ENCODE data around the gene PKD1.
A peak's percentile ranks its signal among the peaks of the same experiment; 100 is the strongest.

Gene PKD1

DNA sequence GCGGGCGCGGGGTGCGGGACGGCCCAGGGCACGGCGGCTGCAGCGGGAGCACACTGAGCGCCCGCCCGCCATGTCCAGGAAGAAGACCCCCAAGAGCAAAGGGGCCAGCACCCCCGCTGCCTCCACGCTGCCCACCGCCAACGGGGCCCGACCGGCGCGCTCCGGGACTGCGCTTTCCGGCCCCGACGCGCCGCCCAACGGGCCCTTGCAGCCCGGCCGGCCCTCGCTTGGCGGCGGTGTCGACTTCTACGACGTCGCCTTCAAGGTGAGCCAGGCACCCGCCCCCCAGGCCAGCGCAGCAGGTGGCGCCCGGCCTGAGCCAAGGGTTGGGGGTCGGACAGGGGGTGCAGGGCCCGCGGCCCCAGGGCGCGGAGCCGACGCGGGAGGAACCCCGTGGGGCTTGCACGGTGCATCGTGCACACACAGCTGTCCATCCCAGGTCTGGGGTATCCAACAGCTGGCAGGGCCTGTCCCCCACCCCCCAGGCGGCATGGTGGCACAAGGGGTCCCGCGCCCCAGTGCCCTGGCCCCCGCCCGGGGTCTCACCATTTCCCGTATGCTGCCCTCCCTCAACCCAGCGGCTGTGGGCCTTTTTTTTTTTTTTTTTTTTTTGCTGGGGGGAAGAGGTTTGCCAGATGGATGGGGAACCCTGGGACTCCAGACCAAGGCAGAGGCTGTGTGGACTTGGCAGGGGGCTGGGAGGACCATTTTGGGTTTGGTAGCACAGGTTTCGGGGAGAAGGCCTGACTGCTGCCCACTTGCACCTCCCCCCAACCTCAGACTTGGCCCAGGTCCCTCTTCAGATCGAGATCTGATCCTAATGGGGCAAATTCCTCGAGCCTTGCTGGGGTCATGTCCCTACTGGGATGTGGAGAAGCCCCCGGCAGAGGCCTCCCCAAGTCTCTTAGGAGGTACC, 13.3 kb upstream of the PKD1 start (continued):
- TF ChIP-seq PRDM10 (tag by site-specific recombination; IDR thresholded peaks at IDR 0.05): peak; percentile 39; the same call in 1 of the 2 replicates
- peak; percentile 55 for TF ChIP-seq ZNF121 (tag by site-specific recombination; IDR thresholded peaks at IDR 0.05)
- TF ChIP-seq, protein P1, sequence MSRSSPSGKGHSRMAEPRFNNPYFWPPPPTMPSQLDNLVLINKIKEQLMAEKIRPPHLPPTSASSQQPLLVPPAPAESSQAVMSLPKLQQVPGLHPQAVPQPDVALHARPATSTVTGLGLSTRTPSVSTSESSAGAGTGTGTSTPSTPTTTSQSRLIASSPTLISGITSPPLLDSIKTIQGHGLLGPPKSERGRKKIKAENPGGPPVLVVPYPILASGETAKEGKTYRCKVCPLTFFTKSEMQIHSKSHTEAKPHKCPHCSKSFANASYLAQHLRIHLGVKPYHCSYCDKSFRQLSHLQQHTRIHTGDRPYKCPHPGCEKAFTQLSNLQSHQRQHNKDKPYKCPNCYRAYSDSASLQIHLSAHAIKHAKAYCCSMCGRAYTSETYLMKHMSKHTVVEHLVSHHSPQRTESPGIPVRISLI (tag by site-specific recombination; IDR thresholded peaks at IDR 0.05): peak; percentile 85
- no peak for TF ChIP-seq ZNF513 (tag by site-specific recombination; IDR thresholded peaks at IDR 0.05)
- TF ChIP-seq ZSCAN5A (tag by site-specific recombination; IDR thresholded peaks at IDR 0.05): 0 out of 2 replicates have a peak, but pooled peaks have one; percentile 30
- TF ChIP-seq ZNF266 (tag by site-specific recombination; IDR thresholded peaks at IDR 0.05; ENCODE audit: low read depth): no peak
- peak; percentile 32; the same call in 1 of the 2 replicates for TF ChIP-seq BCL11B (tag by site-specific recombination; IDR thresholded peaks at IDR 0.05; ENCODE audit: low read depth)
- 0 out of 2 replicates have a peak, but pooled peaks have one; percentile 16 for TF ChIP-seq ZNF660 (tag by site-specific recombination; IDR thresholded peaks at IDR 0.05)
- no peak for TF ChIP-seq ZNF747 (tag by site-specific recombination; IDR thresholded peaks at IDR 0.05)
- no peak for TF ChIP-seq ZFP41 (tag by site-specific recombination; IDR thresholded peaks at IDR 0.05; ENCODE audit: borderline replicate concordance)
- no peak; the same call in none of the 2 replicates for TF ChIP-seq ZBTB20 (tag by site-specific recombination; IDR thresholded peaks at IDR 0.05)
- TF ChIP-seq GLIS1 (tag by site-specific recombination; IDR thresholded peaks at IDR 0.05): peak; percentile 68
- peak; percentile 47; the same call in 1 of the 2 replicates for TF ChIP-seq ZNF423 (tag by site-specific recombination; IDR thresholded peaks at IDR 0.05)
- no peak for TF ChIP-seq GLI2 (tag by site-specific recombination; IDR thresholded peaks at IDR 0.05; ENCODE audit: borderline replicate concordance, low read depth)
- TF ChIP-seq ZBTB48 (tag by site-specific recombination; IDR thresholded peaks at IDR 0.05): peak; percentile 44; the same call in 1 of the 2 replicates
- TF ChIP-seq ZNF843 (tag by site-specific recombination; IDR thresholded peaks at IDR 0.05): 0 out of 2 replicates have a peak, but pooled peaks have one; percentile 12
- TF ChIP-seq HIC1 (tag by site-specific recombination; IDR thresholded peaks at IDR 0.05): peak; percentile 74
- 0 out of 2 replicates have a peak, but pooled peaks have one; percentile 29 for TF ChIP-seq ZNF600 (tag by site-specific recombination; IDR thresholded peaks at IDR 0.05)
- TF ChIP-seq ZNF221 (tag by site-specific recombination; IDR thresholded peaks at IDR 0.05; ENCODE audit: borderline replicate concordance): no peak
- TF ChIP-seq ZNF561 (tag by site-specific recombination; IDR thresholded peaks at IDR 0.05; ENCODE audit: borderline replicate concordance): peak; percentile 80; the same call in 1 of the 2 replicates
- TF ChIP-seq ZNF555 (tag by site-specific recombination; conservative IDR thresholded peaks at IDR 0.05): no peak
- TF ChIP-seq, protein P2, sequence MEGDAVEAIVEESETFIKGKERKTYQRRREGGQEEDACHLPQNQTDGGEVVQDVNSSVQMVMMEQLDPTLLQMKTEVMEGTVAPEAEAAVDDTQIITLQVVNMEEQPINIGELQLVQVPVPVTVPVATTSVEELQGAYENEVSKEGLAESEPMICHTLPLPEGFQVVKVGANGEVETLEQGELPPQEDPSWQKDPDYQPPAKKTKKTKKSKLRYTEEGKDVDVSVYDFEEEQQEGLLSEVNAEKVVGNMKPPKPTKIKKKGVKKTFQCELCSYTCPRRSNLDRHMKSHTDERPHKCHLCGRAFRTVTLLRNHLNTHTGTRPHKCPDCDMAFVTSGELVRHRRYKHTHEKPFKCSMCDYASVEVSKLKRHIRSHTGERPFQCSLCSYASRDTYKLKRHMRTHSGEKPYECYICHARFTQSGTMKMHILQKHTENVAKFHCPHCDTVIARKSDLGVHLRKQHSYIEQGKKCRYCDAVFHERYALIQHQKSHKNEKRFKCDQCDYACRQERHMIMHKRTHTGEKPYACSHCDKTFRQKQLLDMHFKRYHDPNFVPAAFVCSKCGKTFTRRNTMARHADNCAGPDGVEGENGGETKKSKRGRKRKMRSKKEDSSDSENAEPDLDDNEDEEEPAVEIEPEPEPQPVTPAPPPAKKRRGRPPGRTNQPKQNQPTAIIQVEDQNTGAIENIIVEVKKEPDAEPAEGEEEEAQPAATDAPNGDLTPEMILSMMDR (tag by site-specific recombination; IDR thresholded peaks at IDR 0.05): 0 out of 2 replicates have a peak, but pooled peaks have one; percentile 50
